Vagina (tissue), 2 donors: Measurements from ENCODE around the gene NDUFAF5.

ENCODE experiments used
- POLR2A ChIP-seq, 2 donors: fragments of 450-650 bp; IDR thresholded peaks; one replicate each; pipeline ENCODE4 v1.6.1; 2017; ENCODE audit warnings: antibody characterized with exemption in 2 of 2, mild to moderate bottlenecking in 2 of 2, moderate library complexity in 2 of 2
- POLR2AphosphoS5 ChIP-seq, 2 donors: sonication (generic); formaldehyde crosslinking; IDR thresholded peaks; one replicate each; pipeline ENCODE4 v1.9.0; 2017; ENCODE audit warnings: antibody characterized with exemption in 2 of 2, mild to moderate bottlenecking in 2 of 2, low read depth in 1 of 2; ENCODE audit not compliant: insufficient read depth in 1 of 2
- TF ChIP-seq, protein P1 (sequence below), 3 experiments: fragments of 450-650 bp in 2 of 3; fragments of 200-600 bp in 1 of 3; sonication (generic) in 1 of 3; IDR thresholded peaks; one replicate each; pipeline ENCODE4 v1.5.1; 2017 to 2019; ENCODE audit warnings: antibody characterized with exemption in 3 of 3, mild to moderate bottlenecking in 2 of 3, moderate library complexity in 2 of 3

DNA sequence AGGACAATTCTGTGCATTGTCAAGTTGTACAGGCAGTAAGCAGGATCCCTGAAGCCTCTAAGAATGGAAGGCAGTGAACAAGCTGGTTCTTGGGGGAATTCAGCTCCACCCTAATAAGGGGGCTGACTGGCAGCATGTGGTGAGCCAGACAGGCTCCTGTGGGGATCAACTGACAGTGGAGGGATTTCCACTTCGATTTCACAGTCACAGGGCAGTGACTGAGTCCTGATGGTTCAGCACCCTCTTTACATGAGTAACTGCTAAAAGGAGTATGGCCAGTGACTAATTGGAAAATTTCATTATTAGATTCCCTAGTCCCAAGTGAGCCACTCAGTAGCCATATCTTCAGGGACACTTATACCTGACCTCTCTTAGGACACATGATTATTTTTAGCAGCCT, 78.4 kb downstream of the NDUFAF5 start:
- TF ChIP-seq, protein P1, sequence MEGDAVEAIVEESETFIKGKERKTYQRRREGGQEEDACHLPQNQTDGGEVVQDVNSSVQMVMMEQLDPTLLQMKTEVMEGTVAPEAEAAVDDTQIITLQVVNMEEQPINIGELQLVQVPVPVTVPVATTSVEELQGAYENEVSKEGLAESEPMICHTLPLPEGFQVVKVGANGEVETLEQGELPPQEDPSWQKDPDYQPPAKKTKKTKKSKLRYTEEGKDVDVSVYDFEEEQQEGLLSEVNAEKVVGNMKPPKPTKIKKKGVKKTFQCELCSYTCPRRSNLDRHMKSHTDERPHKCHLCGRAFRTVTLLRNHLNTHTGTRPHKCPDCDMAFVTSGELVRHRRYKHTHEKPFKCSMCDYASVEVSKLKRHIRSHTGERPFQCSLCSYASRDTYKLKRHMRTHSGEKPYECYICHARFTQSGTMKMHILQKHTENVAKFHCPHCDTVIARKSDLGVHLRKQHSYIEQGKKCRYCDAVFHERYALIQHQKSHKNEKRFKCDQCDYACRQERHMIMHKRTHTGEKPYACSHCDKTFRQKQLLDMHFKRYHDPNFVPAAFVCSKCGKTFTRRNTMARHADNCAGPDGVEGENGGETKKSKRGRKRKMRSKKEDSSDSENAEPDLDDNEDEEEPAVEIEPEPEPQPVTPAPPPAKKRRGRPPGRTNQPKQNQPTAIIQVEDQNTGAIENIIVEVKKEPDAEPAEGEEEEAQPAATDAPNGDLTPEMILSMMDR (IDR thresholded peaks at IDR 0.05): no peak
- TF ChIP-seq POLR2A (IDR thresholded peaks at IDR 0.05) (no peak), POLR2AphosphoS5 (IDR thresholded peaks at IDR 0.05; ENCODE audit: insufficient read depth in 1 of 2, low read depth in 1 of 2) (no peak)
